MG63 (cell line): Measurements from ENCODE around the gene ANKS3. TPM values are rescaled to one million over a fixed set of nuclear protein-coding genes. Genes with fewer than 3 reads are reported as not detected.
"Not testable (repeated sequence)": the region's sequence is repeated elsewhere in the genome, so short reads cannot be mapped to it uniquely, and the experiment has no call there.

Experiments used
- DNase-seq: peaks from one replicate; pipeline ENCODE4 v3.0.0-alpha.2; 2020
- H3K27me3 ChIP-seq: fragments of 250-450 bp; sonication (Bioruptor Pico); 2 replicates; pipeline ENCODE4 v1.5.1; 2020; ENCODE audit warnings: mild to moderate bottlenecking, moderate library complexity
- H3K36me3 ChIP-seq: fragments of 250-450 bp; sonication (Bioruptor Pico); 2 replicates; pipeline ENCODE4 v1.5.1; 2020; ENCODE audit warnings: mild to moderate bottlenecking, moderate library complexity
- H3K4me3 ChIP-seq: fragments of 250-450 bp; sonication (Bioruptor Pico); 2 replicates; pipeline ENCODE4 v1.5.1; 2020; ENCODE audit warnings: mild to moderate bottlenecking, moderate library complexity
- H3K9me3 ChIP-seq: fragments of 250-450 bp; sonication (Bioruptor Pico); 2 replicates; pipeline ENCODE4 v1.5.1; 2020; ENCODE audit warnings: mild to moderate bottlenecking, moderate library complexity
- total RNA-seq: library from RNA; depleted of rRNA; stranded (reverse); fragments of >200 nt; shearing (Covaris generic); gene quantifications from 2 replicates; pipeline ENCODE4 v1.2.3, GENCODE V29; 2014; ENCODE audit warnings: low replicate concordance

ANKS3 gene
- total RNA-seq, 1 experiment from 2014 or later = 25.8 TPM

- Histone ChIP-seq H3K9me3 (no peaks in the 10 kb centered on the region), H3K27me3 (no peaks in the 10 kb centered on the region), H3K36me3 (peaks cover under 1% of the 10 kb centered on the region; the same call in 1 of the 2 replicates), H3K4me3 (no peak overlapping the region)
- no peak for DNase-seq
These were observed 10.6 kb upstream of the ANKS3 start for GRCh38 chr16:4744555-4745273.

GRCh38 chr16:4743226-4743878, 9.3 kb upstream of the ANKS3 start:
- Histone ChIP-seq H3K27me3 (no peaks in the 10 kb centered on the region), H3K9me3 (no peaks in the 10 kb centered on the region), H3K4me3 (no peak overlapping the region), H3K36me3 (no peaks in the 10 kb centered on the region)
- DNase-seq = no peak

GRCh38 chr16:4738370-4738769, 4.3 kb upstream of the ANKS3 start:
- H3K9me3 ChIP-seq, H3K4me3 ChIP-seq, H3K36me3 ChIP-seq, DNase-seq, H3K27me3 ChIP-seq: not testable (repeated sequence)

DNA sequence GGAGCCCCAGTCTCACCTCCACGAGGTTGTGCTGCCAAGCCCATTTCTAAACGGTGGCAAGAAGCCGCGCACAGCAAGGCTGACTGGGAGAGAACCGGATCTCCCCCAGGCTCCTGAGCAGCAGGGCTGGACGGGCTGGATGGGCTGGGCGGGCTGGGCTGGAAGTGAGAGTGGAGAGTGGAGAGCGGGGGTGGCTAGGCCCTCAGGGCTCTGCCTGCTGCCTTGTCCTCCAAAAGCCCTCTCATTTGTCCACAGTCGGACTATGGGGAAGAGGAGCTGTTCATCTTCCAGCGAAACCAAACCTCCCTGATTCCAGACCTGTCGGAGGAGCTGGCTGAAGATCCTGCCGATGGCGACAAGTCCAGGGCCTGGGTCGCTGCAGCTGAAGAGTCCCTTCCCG, 3.5 kb upstream of the ANKS3 start:
- H3K36me3 ChIP-seq = no peaks in the 10 kb centered on the region; the same call in 1 of the 2 replicates
- H3K4me3 ChIP-seq = no peak overlapping the region
- no peaks in the 10 kb centered on the region for H3K9me3 ChIP-seq
- DNase-seq = no peak
- H3K27me3 ChIP-seq = no peaks in the 10 kb centered on the region

GRCh38 chr16:4736546-4736945, 2.5 kb upstream of the ANKS3 start:
- DNase-seq = no peak
- no peaks in the 10 kb centered on the region for H3K27me3 ChIP-seq
- H3K9me3 ChIP-seq = no peaks in the 10 kb centered on the region
- H3K4me3 ChIP-seq = no peak overlapping the region
- H3K36me3 ChIP-seq = peaks cover 5% of the 10 kb centered on the region

DNA sequence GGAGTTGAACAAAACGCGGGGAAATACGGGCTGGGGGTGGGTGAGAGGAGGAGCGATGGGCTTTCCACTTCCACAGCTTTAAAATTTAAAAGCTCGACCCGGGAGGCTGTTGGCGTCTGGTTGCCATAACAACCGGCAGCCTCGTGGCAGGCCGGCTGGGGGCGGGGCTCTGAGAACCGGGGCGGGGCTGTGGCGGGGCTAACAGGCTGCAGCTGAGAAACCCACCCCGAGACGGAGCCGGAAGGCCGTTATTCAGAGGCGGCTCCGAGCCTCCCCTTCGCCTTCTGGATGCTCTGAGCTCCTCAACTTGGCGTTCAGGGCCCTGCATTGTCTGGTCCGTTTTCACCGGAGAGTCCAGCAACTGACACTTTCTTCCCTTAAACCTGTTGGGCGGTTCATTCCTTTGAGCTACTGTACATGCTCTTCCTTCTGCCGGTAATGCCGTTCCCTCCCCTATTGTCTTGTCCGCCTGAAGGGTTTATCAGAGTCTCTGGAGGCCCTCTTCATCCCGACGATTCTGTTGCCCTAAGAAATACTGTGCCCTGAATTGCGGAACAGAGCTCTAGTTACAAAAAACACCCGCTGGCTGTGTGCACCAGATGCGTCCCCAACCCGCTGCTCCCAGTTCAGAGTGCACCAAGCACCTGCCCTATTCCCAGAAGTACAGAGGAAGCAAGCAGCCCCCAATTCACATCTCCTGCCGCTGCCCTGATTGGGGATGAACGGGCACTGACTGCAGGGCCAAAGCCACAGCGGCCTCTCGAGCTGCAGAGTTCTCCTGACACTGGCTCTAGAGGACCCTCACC, 862 bp upstream of the ANKS3 start:
- Histone ChIP-seq H3K4me3 (peak overlapping the region; percentile 87), H3K9me3 (no peaks in the 10 kb centered on the region), H3K27me3 (no peaks in the 10 kb centered on the region), H3K36me3 (peaks cover 20% of the 10 kb centered on the region)
- DNase-seq = peak; percentile 89

- peaks cover 27% of the 10 kb centered on the region for H3K36me3 ChIP-seq
- H3K9me3 ChIP-seq = no peaks in the 10 kb centered on the region
- H3K27me3 ChIP-seq = no peaks in the 10 kb centered on the region
- DNase-seq = peak; percentile 22
- peak overlapping the region; percentile 87 for H3K4me3 ChIP-seq
These were observed 366 bp downstream of the ANKS3 start for GRCh38 chr16:4733747-4734062.

GRCh38 chr16:4733211-4733742, 794 bp downstream of the ANKS3 start:
- peaks cover 31% of the 10 kb centered on the region for H3K36me3 ChIP-seq
- H3K27me3 ChIP-seq = no peaks in the 10 kb centered on the region
- H3K4me3 ChIP-seq = peak overlapping the region; percentile 87
- no peak for DNase-seq
- no peaks in the 10 kb centered on the region for H3K9me3 ChIP-seq

DNA sequence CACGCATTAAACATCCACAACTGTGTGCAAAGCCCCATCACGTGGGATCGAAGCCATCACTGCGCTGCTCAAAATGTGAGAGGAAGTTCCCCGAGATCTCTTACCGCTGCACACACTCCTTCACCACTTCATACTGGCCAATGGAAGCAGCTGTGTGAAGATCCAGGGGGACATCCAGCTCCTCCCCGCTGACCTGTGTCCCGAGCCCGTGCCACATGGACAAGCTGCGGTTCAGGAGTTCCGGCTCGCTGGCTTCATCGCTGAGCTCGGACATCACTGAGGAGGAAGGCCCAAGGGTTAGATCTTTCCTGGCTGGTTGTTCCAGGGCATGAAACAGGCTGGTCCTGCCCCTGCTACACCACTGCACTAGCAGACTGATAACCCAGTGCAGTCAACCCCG, 4.2 kb downstream of the ANKS3 start:
- H3K36me3 ChIP-seq = peaks cover 61% of the 10 kb centered on the region
- DNase-seq = no peak

DNA sequence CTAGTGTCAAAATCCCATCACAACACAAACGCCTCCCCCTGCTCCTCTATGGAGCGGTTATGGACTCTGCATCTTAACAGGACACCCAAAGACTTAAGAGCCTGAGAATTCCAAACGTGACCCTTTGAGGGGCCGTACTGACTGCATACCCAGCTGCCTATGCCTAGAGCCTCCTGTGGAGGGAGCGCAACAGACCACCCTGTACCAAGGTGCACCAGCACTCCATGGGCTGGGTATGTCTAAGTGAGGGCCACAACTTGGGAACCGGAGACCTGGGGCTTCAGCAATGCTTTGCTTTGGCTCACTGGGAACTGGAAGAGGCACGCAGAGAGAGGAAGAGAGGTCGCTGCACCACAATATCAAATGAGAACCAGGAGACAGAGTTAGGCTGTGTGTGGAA, 5.4 kb downstream of the ANKS3 start:
- Histone ChIP-seq H3K4me3 (no peak overlapping the region), H3K9me3 (no peaks in the 10 kb centered on the region), H3K27me3 (no peaks in the 10 kb centered on the region), H3K36me3 (peaks cover 69% of the 10 kb centered on the region)
- DNase-seq = no peak

More for the DNA sequence above, 4.2 kb downstream of the ANKS3 start:
- no peaks in the 10 kb centered on the region for H3K9me3 ChIP-seq
- H3K4me3 ChIP-seq = no peak overlapping the region
- no peaks in the 10 kb centered on the region for H3K27me3 ChIP-seq

DNA sequence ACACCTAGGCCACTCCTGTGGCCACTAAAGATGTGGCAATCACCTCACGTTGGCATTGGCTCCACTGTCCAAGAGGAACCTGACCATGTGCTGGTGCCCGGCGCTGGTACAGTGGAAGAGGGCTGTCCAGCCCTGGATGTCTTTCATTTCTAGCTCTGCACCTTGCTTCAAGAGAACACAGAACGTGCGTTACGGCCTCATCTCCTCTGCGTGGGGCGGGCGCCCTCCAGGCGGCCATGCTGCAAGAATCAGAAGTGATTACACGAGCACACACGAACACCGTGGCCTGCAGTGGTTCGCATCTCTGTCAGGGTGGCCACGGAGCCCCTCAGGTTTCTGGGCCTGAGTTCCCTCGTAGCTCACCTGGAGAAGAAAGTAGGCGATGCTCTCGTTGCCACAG, 7.5 kb downstream of the ANKS3 start:
- H3K36me3 ChIP-seq = peaks cover 71% of the 10 kb centered on the region

GRCh38 chr16:4724661-4725270, 9.3 kb downstream of the ANKS3 start:
- no peak for DNase-seq
- Histone ChIP-seq H3K4me3 (no peak overlapping the region), H3K9me3 (no peaks in the 10 kb centered on the region), H3K27me3 (no peaks in the 10 kb centered on the region), H3K36me3 (peaks cover 54% of the 10 kb centered on the region)

More for the DNA sequence above, 7.5 kb downstream of the ANKS3 start:
- H3K9me3 ChIP-seq = no peaks in the 10 kb centered on the region
- no peak overlapping the region for H3K4me3 ChIP-seq
- no peak for DNase-seq
- no peaks in the 10 kb centered on the region for H3K27me3 ChIP-seq

DNA sequence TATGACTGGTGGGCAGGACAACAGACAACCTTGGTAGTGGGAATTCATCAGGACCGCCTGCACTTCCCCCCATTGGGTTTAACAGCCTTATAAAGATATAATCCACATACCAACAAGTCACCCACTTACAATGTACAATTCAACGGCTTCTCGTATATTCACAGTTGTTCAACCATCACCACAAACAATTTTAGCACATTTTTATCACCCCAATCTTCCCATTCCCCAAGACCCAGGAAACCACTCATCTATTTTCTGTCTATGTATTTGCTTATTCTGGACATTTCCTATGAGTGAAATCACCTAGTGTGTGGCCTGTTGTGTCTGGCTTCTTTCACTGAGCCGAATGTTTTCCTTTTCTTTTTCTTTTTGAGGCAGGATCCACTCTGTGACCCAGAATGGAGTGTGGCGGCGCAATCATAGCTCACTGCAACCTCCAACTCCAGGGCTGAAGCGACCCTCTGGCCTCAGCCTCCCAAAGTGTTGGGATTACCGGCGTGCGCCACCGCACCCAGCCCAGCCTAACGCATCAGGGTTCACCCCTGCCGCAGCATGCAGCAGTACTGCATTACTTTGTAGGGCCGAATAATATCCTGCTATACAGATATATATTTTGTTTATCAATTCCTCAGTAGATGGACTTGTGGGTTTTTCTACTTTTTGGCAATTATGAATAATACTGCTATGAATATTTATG, 10.9 kb downstream of the ANKS3 start:
- no peaks in the 10 kb centered on the region for H3K27me3 ChIP-seq
- no peak overlapping the region for H3K4me3 ChIP-seq
- DNase-seq = no peak
- H3K36me3 ChIP-seq = peaks cover 50% of the 10 kb centered on the region
- H3K9me3 ChIP-seq = no peaks in the 10 kb centered on the region

- DNase-seq = no peak
- H3K27me3 ChIP-seq = no peaks in the 10 kb centered on the region
- H3K36me3 ChIP-seq = peaks cover 44% of the 10 kb centered on the region
- no peaks in the 10 kb centered on the region for H3K9me3 ChIP-seq
- no peak overlapping the region for H3K4me3 ChIP-seq
These were observed 15.6 kb downstream of the ANKS3 start for GRCh38 chr16:4718466-4718865.

- H3K9me3 ChIP-seq = no peaks in the 10 kb centered on the region
- no peak overlapping the region for H3K4me3 ChIP-seq
- DNase-seq = no peak
- no peaks in the 10 kb centered on the region for H3K27me3 ChIP-seq
- H3K36me3 ChIP-seq = peaks cover 46% of the 10 kb centered on the region
These were observed 19.1 kb downstream of the ANKS3 start for GRCh38 chr16:4714996-4715395.
